ENCODE measurements around the gene DACH1. TPM values are rescaled to one million over a fixed set of nuclear protein-coding genes. Genes with fewer than 3 reads are reported as not detected.

DACH1 gene
- total RNA-seq, 1 experiment from 2014 or later, result 0.11 TPM

- intact Hi-C loops (cut with micrococcal nuclease; ENCODE audit: unreplicated experiment), result no loop called here
- Histone ChIP-seq H3K9me3 (ENCODE audit: low read depth, low read length, poor library complexity, severe bottlenecking) (no peaks in the 10 kb centered on the region), H3K27me3 (replicated peaks; ENCODE audit: insufficient read depth, low read depth, low read length, poor library complexity) (peaks cover 30% of the 10 kb centered on the region), H3K4me1 (ENCODE audit: insufficient read depth, low read length, poor library complexity, severe bottlenecking) (no peaks in the 10 kb centered on the region), H3K4me3 (ENCODE audit: low read depth, low read length, poor library complexity, severe bottlenecking) (no peak overlapping the region), H3K27ac (ENCODE audit: low read depth, low read length, poor library complexity, severe bottlenecking) (no peak overlapping the region), H3K36me3 (ENCODE audit: insufficient read depth, low read length, poor library complexity, severe bottlenecking) (no peaks in the 10 kb centered on the region)
- CTCF ChIA-PET, result no interaction called here
- no peak for TF ChIP-seq EZH2 (IDR thresholded peaks at IDR 0.05; ENCODE audit: borderline replicate concordance, low read depth, low read length, poor library complexity, severe bottlenecking)
- TF ChIP-seq, protein P1, sequence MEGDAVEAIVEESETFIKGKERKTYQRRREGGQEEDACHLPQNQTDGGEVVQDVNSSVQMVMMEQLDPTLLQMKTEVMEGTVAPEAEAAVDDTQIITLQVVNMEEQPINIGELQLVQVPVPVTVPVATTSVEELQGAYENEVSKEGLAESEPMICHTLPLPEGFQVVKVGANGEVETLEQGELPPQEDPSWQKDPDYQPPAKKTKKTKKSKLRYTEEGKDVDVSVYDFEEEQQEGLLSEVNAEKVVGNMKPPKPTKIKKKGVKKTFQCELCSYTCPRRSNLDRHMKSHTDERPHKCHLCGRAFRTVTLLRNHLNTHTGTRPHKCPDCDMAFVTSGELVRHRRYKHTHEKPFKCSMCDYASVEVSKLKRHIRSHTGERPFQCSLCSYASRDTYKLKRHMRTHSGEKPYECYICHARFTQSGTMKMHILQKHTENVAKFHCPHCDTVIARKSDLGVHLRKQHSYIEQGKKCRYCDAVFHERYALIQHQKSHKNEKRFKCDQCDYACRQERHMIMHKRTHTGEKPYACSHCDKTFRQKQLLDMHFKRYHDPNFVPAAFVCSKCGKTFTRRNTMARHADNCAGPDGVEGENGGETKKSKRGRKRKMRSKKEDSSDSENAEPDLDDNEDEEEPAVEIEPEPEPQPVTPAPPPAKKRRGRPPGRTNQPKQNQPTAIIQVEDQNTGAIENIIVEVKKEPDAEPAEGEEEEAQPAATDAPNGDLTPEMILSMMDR (conservative IDR thresholded peaks at IDR 0.05; ENCODE audit: low read depth, low read length), result no peak
- POLR2A ChIA-PET (ENCODE audit: low non-redundant PET), result no interaction called here
- BruUV-seq (replicated peaks), result no TSS peak
- DNase-seq (ENCODE audit: low spot score), result no peak
These were observed 13.3 kb downstream of the DACH1 start for GRCh38 chr13:71853725-71854124.

DNA sequence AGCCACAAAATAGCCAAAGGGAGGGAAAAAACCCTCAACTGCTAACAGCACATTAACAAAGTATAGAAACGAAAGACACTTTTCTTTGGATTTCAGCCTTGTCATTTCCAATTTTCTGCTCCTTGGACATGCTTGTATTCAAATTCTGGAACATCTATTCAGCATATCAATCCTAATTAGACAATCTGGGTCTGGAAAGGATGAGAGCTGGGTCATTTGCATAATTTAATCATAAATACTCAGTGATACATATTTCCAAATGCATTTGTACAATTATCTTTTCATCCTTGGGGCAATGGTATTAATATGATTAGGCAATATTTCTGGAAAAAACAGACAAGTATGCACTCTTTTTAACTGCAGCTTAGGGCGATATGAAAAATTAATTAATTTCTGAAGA lies 14.3 kb downstream of the DACH1 start:
- H3K4me1 ChIP-seq (ENCODE audit: insufficient read depth, low read length, poor library complexity, severe bottlenecking), result no peaks in the 10 kb centered on the region
- no peaks in the 10 kb centered on the region for H3K9me3 ChIP-seq (ENCODE audit: low read depth, low read length, poor library complexity, severe bottlenecking)
- peaks cover 21% of the 10 kb centered on the region for H3K27me3 ChIP-seq (replicated peaks; ENCODE audit: insufficient read depth, low read depth, low read length, poor library complexity)
- no peak for TF ChIP-seq EZH2 (IDR thresholded peaks at IDR 0.05; ENCODE audit: borderline replicate concordance, low read depth, low read length, poor library complexity, severe bottlenecking)
- TF ChIP-seq, protein P1 (conservative IDR thresholded peaks at IDR 0.05; ENCODE audit: low read depth, low read length), result no peak
- ChIA-PET POLR2A (ENCODE audit: low non-redundant PET) (no interaction called here), CTCF (no interaction called here)
- no peak overlapping the region for H3K27ac ChIP-seq (ENCODE audit: low read depth, low read length, poor library complexity, severe bottlenecking)
- intact Hi-C loops (cut with micrococcal nuclease; ENCODE audit: unreplicated experiment), result no loop called here
- H3K4me3 ChIP-seq (ENCODE audit: low read depth, low read length, poor library complexity, severe bottlenecking), result no peak overlapping the region
- no peaks in the 10 kb centered on the region for H3K36me3 ChIP-seq (ENCODE audit: insufficient read depth, low read length, poor library complexity, severe bottlenecking)
- DNase-seq (ENCODE audit: low spot score), result no peak
- BruUV-seq (replicated peaks), result no TSS peak

DNA sequence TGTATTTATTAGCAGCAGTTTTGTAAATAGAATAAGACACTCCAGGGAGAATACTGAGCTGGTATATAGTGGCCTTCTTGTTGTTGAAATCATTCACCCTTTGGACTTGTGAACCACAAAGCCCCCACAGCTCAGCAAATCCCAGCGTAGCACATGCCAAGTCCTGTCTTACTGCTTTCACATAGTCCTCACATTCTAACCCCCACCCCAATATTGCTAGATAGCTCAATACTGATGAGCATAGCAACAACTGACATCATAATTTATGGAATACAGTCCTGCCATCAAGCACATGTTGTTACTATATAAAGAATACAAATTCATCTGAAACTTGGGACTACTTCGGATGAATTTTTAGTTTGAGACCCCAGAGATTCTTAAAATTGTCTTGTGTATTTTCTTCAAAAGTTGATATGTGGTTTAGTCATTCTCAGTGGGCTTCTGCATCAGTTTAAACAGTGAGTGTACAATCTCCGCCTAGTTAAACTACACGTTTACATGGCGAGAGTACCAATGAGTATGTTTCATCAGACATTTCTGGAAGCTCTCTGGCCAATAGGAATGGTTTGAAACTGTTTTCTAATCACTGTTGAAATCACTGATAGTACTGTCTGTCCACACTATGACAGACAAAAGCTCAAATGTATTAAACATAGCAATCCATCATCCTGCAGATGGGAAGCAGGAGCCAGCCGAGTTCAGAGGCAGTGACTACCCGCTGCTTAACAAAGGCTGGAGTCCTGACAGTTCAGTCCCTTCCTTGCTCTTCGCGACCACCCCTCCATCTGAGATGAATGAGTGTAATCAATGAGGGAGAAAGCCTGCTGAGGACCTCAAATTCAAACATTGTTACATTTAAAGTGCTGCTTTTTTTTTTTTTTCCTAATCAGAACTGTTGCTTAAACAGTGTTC lies 15.2 kb downstream of the DACH1 start:
- intact Hi-C loops (cut with micrococcal nuclease; ENCODE audit: unreplicated experiment), result no loop called here
- CTCF ChIA-PET, result no interaction called here
- BruUV-seq (replicated peaks), result no TSS peak
- no peak overlapping the region for H3K27ac ChIP-seq (ENCODE audit: low read depth, low read length, poor library complexity, severe bottlenecking)
- no peak for TF ChIP-seq EZH2 (IDR thresholded peaks at IDR 0.05; ENCODE audit: borderline replicate concordance, low read depth, low read length, poor library complexity, severe bottlenecking)
- TF ChIP-seq, protein P1 (conservative IDR thresholded peaks at IDR 0.05; ENCODE audit: low read depth, low read length), result no peak
- H3K36me3 ChIP-seq (ENCODE audit: insufficient read depth, low read length, poor library complexity, severe bottlenecking), result no peaks in the 10 kb centered on the region
- no peaks in the 10 kb centered on the region for H3K9me3 ChIP-seq (ENCODE audit: low read depth, low read length, poor library complexity, severe bottlenecking)
- peaks cover 14% of the 10 kb centered on the region for H3K27me3 ChIP-seq (replicated peaks; ENCODE audit: insufficient read depth, low read depth, low read length, poor library complexity)
- no peaks in the 10 kb centered on the region for H3K4me1 ChIP-seq (ENCODE audit: insufficient read depth, low read length, poor library complexity, severe bottlenecking)
- H3K4me3 ChIP-seq (ENCODE audit: low read depth, low read length, poor library complexity, severe bottlenecking), result no peak overlapping the region
- POLR2A ChIA-PET (ENCODE audit: low non-redundant PET), result no interaction called here
- no peak for DNase-seq (ENCODE audit: low spot score)
